Activated T-helper 2 cell treated with anti-CD3 and anti-CD28 coated beads, Interferon-gamma antibody, Interleukin-2, Interleukin-4, amounts not matched to agents 10 μg/mL and 5 μg/mL and 100 μg/mL, durations not matched to agents 14 hours and 24 hours and 36 hours (primary cell): ENCODE data around the gene LILRB2. TPM values are rescaled to one million over a fixed set of nuclear protein-coding genes. Genes with fewer than 3 reads are reported as not detected.
A peak's percentile ranks its signal among the peaks of the same experiment; 100 is the strongest.
"Not testable (repeated sequence)": the region's sequence is repeated elsewhere in the genome, so short reads cannot be mapped to it uniquely, and the experiment has no call there.

Source experiments
- DNase-seq: peaks from one replicate; pipeline ENCODE4 v3.0.0; 2021; ENCODE audit warnings: low spot score
- H3K27ac Mint-ChIP-seq: one replicate; pipeline ENCODE4 v1.8.0; 2021; ENCODE audit warnings: mixed read lengths
- H3K27me3 Mint-ChIP-seq: one replicate; pipeline ENCODE4 v1.8.0; 2021; ENCODE audit warnings: low read depth, mixed read lengths
- H3K36me3 Mint-ChIP-seq: one replicate; pipeline ENCODE4 v1.8.0; 2021; ENCODE audit warnings: low read depth, mixed read lengths
- H3K4me1 Mint-ChIP-seq: one replicate; pipeline ENCODE4 v1.8.0; 2021; ENCODE audit warnings: low read depth, mixed read lengths
- H3K4me3 Mint-ChIP-seq: one replicate; pipeline ENCODE4 v1.8.0; 2021; ENCODE audit warnings: low read depth, mild to moderate bottlenecking, moderate library complexity, mixed read lengths
- H3K9me3 Mint-ChIP-seq: one replicate; pipeline ENCODE4 v1.8.0; 2021; ENCODE audit warnings: mixed read lengths
- intact Hi-C: fragments of 100-400 bp; cut with micrococcal nuclease; formaldehyde crosslinking; loops from one replicate; pipeline ENCODE4 v1.15.1; 2023
- total RNA-seq: library from RNA; stranded (reverse); gene quantifications from 2 replicates; pipeline ENCODE4 v1.2.3, GENCODE V29; 2022

Gene LILRB2
- total RNA-seq, 1 donor from 2014 or later, result not detected

DNA sequence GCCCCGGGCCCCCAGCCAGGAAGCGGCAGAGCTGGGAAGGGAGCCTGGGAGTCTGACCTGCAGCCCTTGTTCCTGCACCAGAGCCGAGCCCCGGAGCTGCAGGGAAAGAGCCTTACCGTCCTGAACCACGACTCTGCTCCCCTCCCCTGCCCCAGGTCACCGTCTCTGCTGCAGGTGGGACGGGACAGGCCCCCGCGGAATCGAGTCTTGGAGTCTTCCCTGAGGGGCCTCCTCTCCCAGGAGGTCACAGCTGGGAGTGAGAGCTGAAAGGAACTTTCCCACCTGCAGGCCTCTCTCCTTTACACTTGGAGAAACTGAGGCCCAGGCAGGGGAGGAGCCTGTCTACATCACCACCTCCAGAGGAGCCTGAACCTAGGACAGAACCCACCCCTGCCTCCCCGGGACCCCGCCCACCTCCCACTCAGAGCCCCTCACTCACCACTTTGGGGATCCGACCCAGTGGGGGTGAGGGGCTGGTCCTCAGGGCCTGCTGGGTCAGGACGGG is 3.7 kb downstream of the LILRB2 start:
- H3K4me3 Mint-ChIP-seq, H3K4me1 Mint-ChIP-seq: not testable (repeated sequence)

DNA sequence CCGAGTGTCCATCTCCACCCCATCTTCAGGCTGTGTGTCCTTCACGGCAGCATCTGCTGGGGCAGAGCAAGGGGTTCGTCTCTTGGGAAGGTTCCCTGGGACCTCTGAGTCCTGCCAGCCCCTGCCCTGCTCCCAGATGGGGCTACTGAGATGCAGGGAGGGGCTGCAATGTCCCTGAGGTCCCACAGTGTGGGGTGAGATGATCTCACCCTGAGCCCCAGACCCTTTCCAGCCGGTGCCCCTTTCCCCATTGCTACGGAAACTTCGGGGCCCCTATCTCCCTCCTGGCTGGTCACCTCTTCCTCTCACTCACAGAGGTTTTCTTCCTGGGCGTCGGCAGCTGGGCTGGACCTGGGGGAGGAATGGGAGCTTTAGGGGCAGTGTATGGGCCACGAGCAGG is 5.0 kb downstream of the LILRB2 start:
- Mint-ChIP-seq H3K27me3 (peaks cover 11% of the 10 kb centered on the region), H3K36me3 (no peaks in the 10 kb centered on the region), H3K9me3 (no peaks in the 10 kb centered on the region), H3K4me3 (no peak overlapping the region), H3K27ac (no peak overlapping the region), H3K4me1 (no peaks in the 10 kb centered on the region)
- intact Hi-C loops, result no loop called here
- no peak for DNase-seq

More for the DNA sequence above, 3.7 kb downstream of the LILRB2 start:
- peaks cover 16% of the 10 kb centered on the region for H3K27me3 Mint-ChIP-seq
- H3K36me3 Mint-ChIP-seq, H3K9me3 Mint-ChIP-seq, intact Hi-C loops, DNase-seq, H3K27ac Mint-ChIP-seq: not testable (repeated sequence)

DNA sequence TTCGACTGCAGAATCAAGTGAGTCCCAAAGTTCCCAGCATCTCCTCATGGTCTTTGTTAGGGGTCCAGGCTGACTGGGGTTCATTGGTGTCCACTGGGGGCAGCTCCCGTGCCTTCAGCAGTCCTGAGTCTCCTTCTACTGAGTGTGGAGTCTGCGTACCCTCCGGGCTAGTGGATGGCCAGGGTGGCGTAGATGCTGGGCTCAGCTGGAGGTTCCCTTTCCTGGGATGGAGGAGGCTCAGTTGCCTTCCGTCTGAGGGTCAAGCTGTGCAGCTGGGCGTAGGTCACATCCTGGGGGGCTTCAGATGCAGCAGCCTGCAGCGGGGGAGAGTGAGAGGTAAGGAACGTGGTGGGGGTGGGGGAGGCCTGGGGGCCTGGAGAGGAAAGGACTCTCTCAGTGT is 6.4 kb downstream of the LILRB2 start:
- H3K9me3 Mint-ChIP-seq, intact Hi-C loops, H3K36me3 Mint-ChIP-seq, H3K27ac Mint-ChIP-seq, H3K4me1 Mint-ChIP-seq, H3K4me3 Mint-ChIP-seq, DNase-seq: not testable (repeated sequence)
- H3K27me3 Mint-ChIP-seq, result peaks cover 12% of the 10 kb centered on the region

DNA sequence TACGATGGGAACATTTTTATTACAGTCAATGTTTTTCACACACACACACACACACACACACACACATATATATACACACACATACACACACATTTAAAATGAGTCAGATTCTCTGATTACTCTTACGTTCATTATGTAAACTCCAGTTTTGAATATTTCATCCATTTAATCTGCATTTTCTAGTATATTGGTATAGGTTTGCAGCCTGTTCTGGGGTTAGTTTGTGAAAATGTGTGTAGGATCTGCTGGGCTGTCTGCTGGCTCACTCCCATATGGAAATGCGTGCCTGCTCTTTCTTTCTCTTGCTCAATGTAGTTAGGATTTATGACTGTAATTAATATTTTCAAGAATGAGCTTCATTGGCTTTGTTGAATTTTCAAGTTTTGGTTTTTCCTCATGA is 7.1 kb downstream of the LILRB2 start:
- DNase-seq, result no peak
- Mint-ChIP-seq H3K36me3 (no peaks in the 10 kb centered on the region), H3K4me3 (no peak overlapping the region), H3K27ac (no peak overlapping the region), H3K4me1 (no peaks in the 10 kb centered on the region), H3K9me3 (no peaks in the 10 kb centered on the region), H3K27me3 (peaks cover 12% of the 10 kb centered on the region)
- intact Hi-C loops, result no loop called here

DNA sequence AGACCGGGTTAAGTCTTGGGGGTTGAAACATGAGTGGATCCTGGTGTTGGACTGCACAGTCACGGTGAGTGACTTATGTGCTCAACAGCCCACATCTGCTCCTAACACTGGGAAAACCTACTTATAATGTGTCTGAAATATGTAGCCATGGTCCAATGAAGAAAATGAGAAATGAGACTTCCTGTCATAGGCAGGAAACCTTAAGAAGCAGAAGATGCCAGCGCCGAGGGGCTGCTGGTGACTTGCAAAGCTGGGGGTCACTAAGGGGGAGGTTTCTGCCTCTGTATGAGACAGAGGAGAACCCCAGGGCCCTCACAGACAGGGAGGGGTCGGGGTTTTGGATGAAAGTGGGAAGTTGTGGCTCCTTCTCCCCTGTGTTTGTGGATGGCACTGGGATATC is 8.7 kb downstream of the LILRB2 start:
- H3K4me1 Mint-ChIP-seq, intact Hi-C loops, H3K27ac Mint-ChIP-seq, DNase-seq, H3K9me3 Mint-ChIP-seq, H3K4me3 Mint-ChIP-seq, H3K36me3 Mint-ChIP-seq: not testable (repeated sequence)
- H3K27me3 Mint-ChIP-seq, result peaks cover 22% of the 10 kb centered on the region

DNA sequence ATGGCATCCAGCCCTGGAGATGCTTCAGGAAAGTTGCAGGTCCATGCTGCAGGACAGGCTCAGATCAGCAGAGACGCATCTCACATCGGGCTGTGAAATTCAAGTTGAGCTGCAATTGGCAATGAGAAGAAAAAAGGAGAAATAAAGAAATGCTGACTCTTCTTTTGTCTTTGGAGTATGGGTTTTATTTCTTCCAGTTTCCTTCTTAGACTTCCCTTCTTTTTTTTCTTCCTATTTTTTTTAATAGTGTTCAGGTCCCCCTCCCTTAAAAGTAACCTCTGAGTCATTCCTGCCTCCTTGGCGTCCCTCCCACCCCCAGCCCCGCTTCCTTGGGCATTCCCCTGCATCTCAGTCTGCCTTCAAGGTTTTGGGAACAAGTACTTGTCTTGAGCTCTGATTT is 9.3 kb downstream of the LILRB2 start:
- H3K27ac Mint-ChIP-seq, H3K4me1 Mint-ChIP-seq, H3K4me3 Mint-ChIP-seq, intact Hi-C loops, H3K36me3 Mint-ChIP-seq, H3K9me3 Mint-ChIP-seq, DNase-seq: not testable (repeated sequence)
- H3K27me3 Mint-ChIP-seq, result peaks cover 22% of the 10 kb centered on the region

DNA sequence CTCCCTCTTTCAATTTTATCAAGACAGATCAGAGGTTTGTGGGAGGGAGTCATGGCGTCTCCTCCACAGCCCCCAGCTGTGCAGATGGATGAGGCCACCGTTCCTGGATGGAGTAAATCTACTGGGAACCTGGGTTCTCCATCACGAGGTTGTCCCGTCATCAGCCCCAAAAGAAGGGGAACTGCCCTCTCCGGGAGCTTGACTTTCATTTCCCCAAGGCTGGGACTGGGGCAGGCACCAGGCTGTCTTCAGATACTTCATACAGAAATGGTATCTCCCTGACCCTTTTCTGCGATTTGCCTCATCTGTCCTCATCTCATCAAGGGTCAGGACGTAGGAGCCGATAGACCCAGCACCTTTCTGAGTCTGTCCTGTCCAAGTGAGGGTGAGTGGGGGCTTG is 9.8 kb downstream of the LILRB2 start:
- Mint-ChIP-seq H3K4me3 (no peak overlapping the region), H3K27ac (no peak overlapping the region), H3K27me3 (peaks cover 22% of the 10 kb centered on the region), H3K9me3 (no peaks in the 10 kb centered on the region), H3K4me1 (no peaks in the 10 kb centered on the region), H3K36me3 (no peaks in the 10 kb centered on the region)
- intact Hi-C loops, result no loop called here
- DNase-seq, result no peak

DNA sequence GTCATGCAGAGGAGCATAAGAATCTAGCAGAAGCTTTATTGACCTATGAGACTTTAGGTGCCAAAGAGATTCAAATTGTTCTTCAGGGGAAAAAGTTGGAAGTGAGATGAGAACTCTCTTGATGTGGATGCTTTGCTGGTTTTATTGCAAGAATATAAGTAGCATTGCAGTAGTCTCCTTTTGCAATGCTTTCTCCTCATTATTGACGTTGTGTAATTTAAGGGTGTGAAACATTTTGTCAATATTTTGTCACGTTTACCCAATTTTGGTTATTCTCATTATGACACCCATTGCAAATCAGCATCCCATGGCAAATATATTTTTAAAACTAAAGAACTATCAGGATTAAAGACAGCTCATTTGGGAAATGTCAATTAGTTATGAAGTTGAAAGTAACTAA is 12.0 kb downstream of the LILRB2 start:
- intact Hi-C loops, result no loop called here
- H3K9me3 Mint-ChIP-seq, result no peaks in the 10 kb centered on the region
- no peaks in the 10 kb centered on the region for H3K36me3 Mint-ChIP-seq
- H3K27me3 Mint-ChIP-seq, result peaks cover 22% of the 10 kb centered on the region
- DNase-seq, result no peak
- H3K27ac Mint-ChIP-seq, result no peak overlapping the region
- H3K4me1 Mint-ChIP-seq, result no peaks in the 10 kb centered on the region
- no peak overlapping the region for H3K4me3 Mint-ChIP-seq

DNA sequence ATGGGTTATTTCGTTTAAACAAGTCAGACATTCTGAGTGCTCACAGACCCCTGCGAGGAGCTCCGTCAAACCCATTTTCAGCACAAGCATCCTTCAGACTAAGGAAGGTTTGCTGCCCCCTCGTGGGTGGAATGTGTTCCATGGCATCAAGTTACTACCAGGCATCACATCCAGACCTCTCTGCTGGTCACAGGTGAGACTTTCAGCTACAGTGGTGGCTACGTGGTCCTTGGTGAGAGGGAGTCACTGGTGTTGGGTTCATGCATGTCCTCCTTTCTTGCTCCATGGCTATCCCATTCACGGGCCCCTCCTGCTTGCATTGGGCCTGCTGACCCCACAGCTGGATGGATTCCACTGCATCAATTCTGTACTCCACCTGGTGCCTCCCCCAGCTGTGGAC is 14.8 kb downstream of the LILRB2 start:
- H3K27me3 Mint-ChIP-seq, result peaks cover 17% of the 10 kb centered on the region
- no peak overlapping the region for H3K27ac Mint-ChIP-seq
- H3K36me3 Mint-ChIP-seq, result no peaks in the 10 kb centered on the region
- intact Hi-C loops, result no loop called here
- DNase-seq, result peak; percentile 46
- H3K4me3 Mint-ChIP-seq, result no peak overlapping the region
- no peaks in the 10 kb centered on the region for H3K4me1 Mint-ChIP-seq
- H3K9me3 Mint-ChIP-seq, result no peaks in the 10 kb centered on the region

DNA sequence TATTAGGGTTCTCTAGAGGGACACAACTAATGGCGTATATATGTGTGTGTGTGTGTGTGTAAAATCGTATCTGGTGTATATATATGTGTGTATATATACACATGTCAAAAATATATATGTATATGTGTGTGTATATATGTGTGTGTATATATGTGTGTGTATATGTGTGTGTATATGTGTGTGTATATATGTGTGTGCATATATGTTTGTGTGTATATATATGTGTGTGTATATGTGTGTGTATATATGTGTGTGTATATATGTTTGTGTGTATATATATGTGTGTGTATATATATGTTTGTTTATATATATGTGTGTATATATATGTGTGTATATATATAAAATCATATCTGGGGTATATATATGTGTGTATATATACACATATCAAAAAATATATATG is 18.4 kb downstream of the LILRB2 start:
- Mint-ChIP-seq H3K9me3 (no peaks in the 10 kb centered on the region), H3K4me3 (no peak overlapping the region), H3K27me3 (peaks cover 5% of the 10 kb centered on the region), H3K36me3 (no peaks in the 10 kb centered on the region), H3K27ac (no peak overlapping the region), H3K4me1 (no peaks in the 10 kb centered on the region)
- intact Hi-C loops, result no loop called here
- DNase-seq, result no peak

DNA sequence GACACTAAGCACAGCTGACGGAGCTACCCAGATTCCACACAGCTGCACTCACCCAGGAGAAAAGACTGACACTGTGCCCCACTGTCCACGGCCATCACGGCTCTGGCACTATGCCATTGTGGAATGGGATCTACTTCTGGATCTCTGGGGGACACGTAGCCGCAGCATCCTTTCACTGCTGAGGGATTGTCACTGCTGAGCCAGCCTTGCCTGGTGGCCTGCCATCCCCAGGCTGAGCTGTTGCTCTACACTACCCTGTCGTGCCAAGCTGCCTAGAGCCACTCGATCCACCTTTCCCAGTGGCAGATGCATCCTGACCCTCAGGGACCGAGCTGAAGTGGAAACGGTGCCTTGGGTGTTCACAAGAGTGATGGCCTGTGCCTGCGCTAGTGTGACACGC is 18.8 kb downstream of the LILRB2 start:
- Mint-ChIP-seq H3K4me3 (no peak overlapping the region), H3K4me1 (no peaks in the 10 kb centered on the region), H3K27me3 (peaks cover 5% of the 10 kb centered on the region), H3K27ac (no peak overlapping the region), H3K36me3 (no peaks in the 10 kb centered on the region), H3K9me3 (no peaks in the 10 kb centered on the region)
- no peak for DNase-seq
- intact Hi-C loops, result no loop called here

DNA sequence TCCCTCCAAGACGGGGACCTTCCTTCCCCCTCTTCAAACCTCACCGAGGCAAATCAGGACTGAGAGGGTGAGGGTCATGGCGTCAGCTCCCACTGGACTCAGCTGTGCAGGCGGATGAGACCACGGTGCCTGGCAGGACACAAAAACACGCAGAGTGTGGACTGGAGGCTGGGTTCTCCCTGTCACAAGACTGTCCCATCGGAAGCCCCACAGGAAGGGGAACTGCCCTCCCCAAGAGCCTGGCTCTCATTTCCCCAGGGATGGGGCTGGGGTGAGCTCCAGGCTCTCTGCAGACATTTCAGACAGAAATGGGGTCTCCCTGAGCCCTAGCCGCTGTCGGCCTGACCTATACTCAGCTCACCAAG is 23.8 kb downstream of the LILRB2 start, which contains the start of gene LILRB5:
Gene LILRB5 (minus strand): TSS at position 158 of the 365 bp plus-strand sequence. CDS start 80 bp downstream, at position 78.
- Mint-ChIP-seq H3K36me3 (no peaks in the 10 kb centered on the region), H3K27ac (no peak within 1 kb of the TSS), H3K4me1 (no peaks in the 10 kb centered on the region), H3K9me3 (no peaks in the 10 kb centered on the region), H3K27me3 (peaks cover 1% of the 10 kb centered on the region), H3K4me3 (no peak within 1 kb of the TSS)
- intact Hi-C loops, result no loop called here
- no peak for DNase-seq

DNA sequence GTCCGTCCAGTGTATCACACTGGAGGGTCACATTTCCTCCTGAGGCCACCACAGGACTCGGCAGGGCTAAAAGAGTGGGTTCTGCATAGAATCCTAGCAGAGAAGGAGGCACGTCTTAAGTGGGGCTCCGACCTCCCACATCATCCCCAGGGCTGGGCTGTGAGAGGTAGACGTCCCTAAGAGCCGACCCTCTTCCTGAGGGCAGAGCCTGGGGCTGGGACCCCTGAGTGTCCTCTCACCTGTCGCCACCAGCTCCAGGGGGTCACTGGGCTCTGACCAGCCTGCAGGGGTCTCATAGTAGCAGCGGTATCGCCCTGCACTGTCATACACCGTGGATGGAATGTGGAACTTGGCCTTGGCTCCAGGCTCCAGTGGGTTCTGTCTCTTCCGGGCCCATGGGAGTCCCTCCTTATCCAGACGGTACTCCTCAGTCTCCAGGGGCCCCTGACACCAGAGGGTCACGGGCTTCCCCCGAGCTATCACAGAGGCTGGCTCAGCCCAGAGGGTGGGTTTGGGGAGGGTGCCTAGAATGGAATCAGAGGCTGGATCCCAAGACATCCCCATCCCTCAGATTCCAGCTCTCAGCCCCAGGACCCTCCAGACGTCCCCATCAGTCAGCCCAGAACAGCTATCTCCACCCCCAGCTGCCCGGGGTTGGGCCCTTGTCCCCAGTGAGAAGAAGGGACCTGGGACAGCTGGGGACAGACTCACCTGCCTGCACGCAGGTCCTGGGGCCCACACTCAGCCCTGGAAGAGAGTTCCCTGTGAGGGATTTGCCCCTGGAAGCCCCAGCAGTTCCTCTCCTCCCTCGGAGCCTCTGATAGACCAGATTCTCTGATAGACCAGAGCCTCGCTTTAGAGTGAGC is 24.4 kb downstream of the LILRB2 start:
- no peaks in the 10 kb centered on the region for H3K36me3 Mint-ChIP-seq
- H3K4me1 Mint-ChIP-seq, result no peaks in the 10 kb centered on the region
- DNase-seq, result no peak
- peaks cover 1% of the 10 kb centered on the region for H3K27me3 Mint-ChIP-seq
- H3K27ac Mint-ChIP-seq, result no peak overlapping the region
- H3K4me3 Mint-ChIP-seq, result no peak overlapping the region
- intact Hi-C loops, result no loop called here
- H3K9me3 Mint-ChIP-seq, result no peaks in the 10 kb centered on the region
